ENCODE results near the gene EPHB1. TPM values are rescaled to one million over a fixed set of nuclear protein-coding genes. Genes with fewer than 3 reads are reported as not detected.

EPHB1 gene
- polyA plus RNA-seq, 3 donors = 0.06 to 0.55 TPM; not detected in 1

GRCh38 chr3:134905647-134905935 lies 110.5 kb downstream of the EPHB1 start:
- Histone ChIP-seq H3K4me3 (replicated peaks in 1 of 3; ENCODE audit: low read depth in 2 of 3, low read length in 3 of 3) (no peak overlapping the region), H3K27ac (ENCODE audit: low read depth in 1 of 2, low read length in 2 of 2) (no peak overlapping the region), H3K4me1 (ENCODE audit: control insufficient read depth in 1 of 2, insufficient read depth in 2 of 2, low read length in 2 of 2) (no peaks in the 10 kb centered on the region), H2AFZ (ENCODE audit: insufficient read depth, low read depth, low read length, poor library complexity, severe bottlenecking) (no peak overlapping the region), H3K9ac (ENCODE audit: insufficient read depth, low read length, poor library complexity, severe bottlenecking) (no peak overlapping the region), H3K79me2 (ENCODE audit: insufficient read depth, low read length) (no peaks in the 10 kb centered on the region), H4K20me1 (ENCODE audit: insufficient read depth, low read length) (no peaks in the 10 kb centered on the region), H3K27me3 (ENCODE audit: control insufficient read depth in 2 of 2, insufficient read depth in 2 of 2, low read length in 2 of 2) (no peaks in the 10 kb centered on the region), H3K9me3 (replicated peaks in 1 of 2; ENCODE audit: control insufficient read depth in 1 of 2, insufficient read depth in 1 of 2, low read length in 2 of 2) (no peaks in the 10 kb centered on the region), H3K36me3 (replicated peaks in 1 of 2; ENCODE audit: control insufficient read depth in 1 of 2, insufficient read depth in 2 of 2, low read length in 2 of 2) (no peaks in the 10 kb centered on the region), H3K4me2 (replicated peaks; ENCODE audit: extremely low read depth, low read length, poor library complexity, severe bottlenecking) (no peak overlapping the region)
- intact Hi-C loops (cut with micrococcal nuclease) = no loop called here
- no peak overlapping the region for H3K27ac Mint-ChIP-seq
- 95% methylated on average over 2 of the region's 2 CpGs for WGBS (ENCODE audit: insufficient coverage)
- H3K4me3 Mint-ChIP-seq = no peak overlapping the region
- H3K4me1 Mint-ChIP-seq = peaks cover 2% of the 10 kb centered on the region
- H3K27me3 Mint-ChIP-seq (ENCODE audit: low read depth in 3 of 3) = peaks cover 1 to 4% (median 2%) of the 10 kb centered on the region in 3 donors
- TF ChIP-seq, protein P1, sequence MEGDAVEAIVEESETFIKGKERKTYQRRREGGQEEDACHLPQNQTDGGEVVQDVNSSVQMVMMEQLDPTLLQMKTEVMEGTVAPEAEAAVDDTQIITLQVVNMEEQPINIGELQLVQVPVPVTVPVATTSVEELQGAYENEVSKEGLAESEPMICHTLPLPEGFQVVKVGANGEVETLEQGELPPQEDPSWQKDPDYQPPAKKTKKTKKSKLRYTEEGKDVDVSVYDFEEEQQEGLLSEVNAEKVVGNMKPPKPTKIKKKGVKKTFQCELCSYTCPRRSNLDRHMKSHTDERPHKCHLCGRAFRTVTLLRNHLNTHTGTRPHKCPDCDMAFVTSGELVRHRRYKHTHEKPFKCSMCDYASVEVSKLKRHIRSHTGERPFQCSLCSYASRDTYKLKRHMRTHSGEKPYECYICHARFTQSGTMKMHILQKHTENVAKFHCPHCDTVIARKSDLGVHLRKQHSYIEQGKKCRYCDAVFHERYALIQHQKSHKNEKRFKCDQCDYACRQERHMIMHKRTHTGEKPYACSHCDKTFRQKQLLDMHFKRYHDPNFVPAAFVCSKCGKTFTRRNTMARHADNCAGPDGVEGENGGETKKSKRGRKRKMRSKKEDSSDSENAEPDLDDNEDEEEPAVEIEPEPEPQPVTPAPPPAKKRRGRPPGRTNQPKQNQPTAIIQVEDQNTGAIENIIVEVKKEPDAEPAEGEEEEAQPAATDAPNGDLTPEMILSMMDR (IDR thresholded peaks at IDR 0.05) = no peak
- no peaks in the 10 kb centered on the region for H3K9me3 Mint-ChIP-seq
- no peaks in the 10 kb centered on the region for H3K36me3 Mint-ChIP-seq
- no peak for DNase-seq

DNA sequence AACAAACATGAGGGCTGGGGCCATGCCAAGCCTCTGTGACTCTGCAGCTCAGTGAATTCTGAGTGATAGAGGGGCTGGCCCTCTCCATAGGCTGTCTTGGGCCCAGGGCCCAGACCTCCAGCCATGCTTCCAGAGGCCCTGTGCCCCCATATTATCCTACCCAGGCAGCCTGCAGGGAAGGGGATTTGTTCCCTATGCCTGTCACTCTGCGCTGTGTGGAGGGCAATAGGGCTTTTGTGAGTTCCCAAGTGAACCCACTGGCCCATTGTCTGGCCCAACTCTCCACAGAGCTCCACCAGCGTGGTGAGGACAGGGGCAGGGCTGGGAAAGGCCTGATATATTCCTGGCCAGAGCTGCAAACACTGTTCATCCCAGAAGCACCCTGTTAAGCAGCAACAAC lies 113.2 kb downstream of the EPHB1 start:
- no peak overlapping the region for H3K4me3 Mint-ChIP-seq
- WGBS (ENCODE audit: insufficient coverage) = 100% methylated on average over 1 of the region's 2 CpGs

More for the DNA sequence above, 113.2 kb downstream of the EPHB1 start:
- Histone ChIP-seq H3K4me3 (replicated peaks in 1 of 3; ENCODE audit: low read depth in 2 of 3, low read length in 3 of 3) (no peak overlapping the region), H3K4me1 (ENCODE audit: control insufficient read depth in 1 of 2, insufficient read depth in 2 of 2, low read length in 2 of 2) (no peaks in the 10 kb centered on the region), H3K79me2 (ENCODE audit: insufficient read depth, low read length) (no peaks in the 10 kb centered on the region), H3K27ac (ENCODE audit: low read depth in 1 of 2, low read length in 2 of 2) (no peak overlapping the region), H3K9ac (ENCODE audit: insufficient read depth, low read length, poor library complexity, severe bottlenecking) (no peak overlapping the region), H3K27me3 (ENCODE audit: control insufficient read depth in 2 of 2, insufficient read depth in 2 of 2, low read length in 2 of 2) (no peaks in the 10 kb centered on the region), H3K9me3 (replicated peaks in 1 of 2; ENCODE audit: control insufficient read depth in 1 of 2, insufficient read depth in 1 of 2, low read length in 2 of 2) (no peaks in the 10 kb centered on the region), H4K20me1 (ENCODE audit: insufficient read depth, low read length) (no peaks in the 10 kb centered on the region), H3K36me3 (replicated peaks in 1 of 2; ENCODE audit: control insufficient read depth in 1 of 2, insufficient read depth in 2 of 2, low read length in 2 of 2) (no peaks in the 10 kb centered on the region), H2AFZ (ENCODE audit: insufficient read depth, low read depth, low read length, poor library complexity, severe bottlenecking) (no peak overlapping the region), H3K4me2 (replicated peaks; ENCODE audit: extremely low read depth, low read length, poor library complexity, severe bottlenecking) (no peak overlapping the region)
- TF ChIP-seq, protein P1 (IDR thresholded peaks at IDR 0.05) = no peak
- H3K36me3 Mint-ChIP-seq = no peaks in the 10 kb centered on the region
- H3K27me3 Mint-ChIP-seq (ENCODE audit: low read depth in 3 of 3) = peaks cover 0 to 3% (median 0%) of the 10 kb centered on the region in 3 donors
- no peak overlapping the region for H3K27ac Mint-ChIP-seq
- intact Hi-C loops (cut with micrococcal nuclease) = no loop called here
- no peak for DNase-seq
- H3K4me1 Mint-ChIP-seq = peaks cover 2% of the 10 kb centered on the region
- peaks cover 0 to 3% (median 0%) of the 10 kb centered on the region in 7 donors for H3K9me3 Mint-ChIP-seq
